Immature natural killer cell (primary cell): ENCODE measurements around the gene HIPK3. TPM values are rescaled to one million over a fixed set of nuclear protein-coding genes. Genes with fewer than 3 reads are reported as not detected.
"Not testable (repeated sequence)": the region's sequence is repeated elsewhere in the genome, so short reads cannot be mapped to it uniquely, and the experiment has no call there.

Source experiments
- DNase-seq, 3 donors: peaks; one replicate each; pipeline ENCODE4 v3.0.0; 2022; ENCODE audit warnings: mixed read lengths in 1 of 3
- H3K27ac Mint-ChIP-seq, 6 donors: one replicate each; pipeline ENCODE4 v1.8.0; 2020; ENCODE audit warnings: mixed read lengths in 6 of 6, mild to moderate bottlenecking in 5 of 6, inconsistent platforms in 4 of 6, moderate library complexity in 3 of 6
- H3K27me3 Mint-ChIP-seq, 3 donors: one replicate each; pipeline ENCODE4 v1.8.0; 2020 to 2021; ENCODE audit warnings: low read depth in 3 of 3, mild to moderate bottlenecking in 3 of 3, mixed read lengths in 3 of 3, moderate library complexity in 3 of 3, inconsistent platforms in 1 of 3
- H3K36me3 Mint-ChIP-seq, 3 donors: one replicate each; pipeline ENCODE4 v1.8.0; 2020; ENCODE audit warnings: mixed read lengths in 3 of 3, inconsistent platforms in 2 of 3, mild to moderate bottlenecking in 2 of 3
- H3K4me1 Mint-ChIP-seq, 2 donors: one replicate each; pipeline ENCODE4 v1.8.0; 2020; ENCODE audit warnings: inconsistent platforms in 2 of 2, mild to moderate bottlenecking in 2 of 2, mixed read lengths in 2 of 2, moderate library complexity in 1 of 2
- H3K4me3 Mint-ChIP-seq, 5 donors: one replicate each; pipeline ENCODE4 v1.8.0; 2020; ENCODE audit warnings: mild to moderate bottlenecking in 5 of 5, mixed read lengths in 5 of 5, inconsistent platforms in 3 of 5, moderate library complexity in 3 of 5
- H3K9me3 Mint-ChIP-seq, 6 donors: one replicate each; pipeline ENCODE4 v1.8.0; 2020; ENCODE audit warnings: mild to moderate bottlenecking in 6 of 6, mixed read lengths in 6 of 6, inconsistent platforms in 4 of 6, moderate library complexity in 3 of 6
- polyA plus RNA-seq, 3 donors: library from polyadenylated mRNA; unstranded; fragments of 300-500 nt; fragmentation: Illumina TruSeq; gene quantifications; one replicate each; pipeline ENCODE4 v1.2.3, GENCODE V29; 2021

Gene HIPK3
- polyA plus RNA-seq, 3 donors from 2014 or later, result 24.3 to 34.6 (median 32.2) TPM

DNA sequence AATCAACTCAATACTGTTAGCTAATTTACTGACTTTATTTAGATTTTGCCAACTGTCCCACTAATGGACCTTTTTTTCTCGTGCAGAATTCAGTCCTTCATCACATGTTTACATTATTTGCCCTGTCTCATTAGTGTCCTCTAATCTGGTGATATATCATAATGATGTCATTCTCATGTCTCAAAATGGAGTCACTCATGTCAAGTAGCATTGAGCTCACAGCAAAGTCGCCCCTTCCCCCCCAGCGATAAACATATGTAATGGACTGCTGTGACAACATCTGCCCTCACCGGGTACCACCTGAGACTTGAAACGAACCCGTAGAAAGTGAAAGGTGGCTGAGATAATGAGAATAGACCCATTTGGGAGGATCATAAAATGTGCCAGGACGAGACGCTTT lies 37.6 kb downstream of the HIPK3 start:
- Mint-ChIP-seq H3K27ac (no peak overlapping the region), H3K4me3 (no peak overlapping the region), H3K9me3 (no peaks in the 10 kb centered on the region), H3K4me1 (peaks cover 44 to 61% of the 10 kb centered on the region in 2 donors), H3K36me3 (peaks cover 0 to 10% (median 4%) of the 10 kb centered on the region in 3 donors), H3K27me3 (peaks cover 0 to 2% (median 0%) of the 10 kb centered on the region in 3 donors)
- no peak for DNase-seq

DNA sequence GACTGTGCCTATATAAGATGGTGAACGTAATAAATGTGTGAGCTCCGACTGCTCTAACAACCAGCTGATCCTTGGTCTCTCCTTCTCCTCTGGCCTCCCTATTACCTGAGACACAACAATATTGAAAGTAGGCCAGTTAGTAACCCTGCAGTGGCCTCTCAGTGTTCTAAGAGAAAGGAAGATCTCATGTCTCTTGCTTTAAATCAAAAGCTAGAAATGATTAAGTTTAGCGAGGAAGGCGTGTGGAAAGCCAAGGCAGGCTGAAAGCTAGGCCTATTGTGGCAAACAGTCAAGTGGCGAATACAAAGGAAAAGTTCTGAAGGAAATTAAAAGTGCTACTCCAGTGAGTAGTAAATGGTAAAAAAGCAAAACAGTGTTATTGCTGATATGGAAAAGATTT lies 39.5 kb downstream of the HIPK3 start:
- peak overlapping the region in 1 of 6 donors; percentile 26 for H3K27ac Mint-ChIP-seq
- no peaks in the 10 kb centered on the region for H3K9me3 Mint-ChIP-seq
- H3K36me3 Mint-ChIP-seq, result peaks cover 0 to 9% (median 4%) of the 10 kb centered on the region in 3 donors
- no peak overlapping the region for H3K4me3 Mint-ChIP-seq
- peaks cover 49 to 61% of the 10 kb centered on the region in 2 donors for H3K4me1 Mint-ChIP-seq
- no peak for DNase-seq
- no peaks in the 10 kb centered on the region for H3K27me3 Mint-ChIP-seq

GRCh38 chr11:33303541-33303940 lies 46.4 kb downstream of the HIPK3 start:
- Mint-ChIP-seq H3K36me3 (peaks cover 0 to 1% (median 0%) of the 10 kb centered on the region in 3 donors), H3K27me3 (no peaks in the 10 kb centered on the region), H3K27ac (peak overlapping the region in 1 of 6 donors; percentile 51), H3K4me3 (no peak overlapping the region), H3K9me3 (no peaks in the 10 kb centered on the region), H3K4me1 (peaks cover 30 to 65% of the 10 kb centered on the region in 2 donors)
- no peak for DNase-seq

- H3K27ac Mint-ChIP-seq, H3K4me3 Mint-ChIP-seq: not testable (repeated sequence)
Observed at GRCh38 chr11:33306821-33307220, 49.6 kb downstream of the HIPK3 start.

DNA sequence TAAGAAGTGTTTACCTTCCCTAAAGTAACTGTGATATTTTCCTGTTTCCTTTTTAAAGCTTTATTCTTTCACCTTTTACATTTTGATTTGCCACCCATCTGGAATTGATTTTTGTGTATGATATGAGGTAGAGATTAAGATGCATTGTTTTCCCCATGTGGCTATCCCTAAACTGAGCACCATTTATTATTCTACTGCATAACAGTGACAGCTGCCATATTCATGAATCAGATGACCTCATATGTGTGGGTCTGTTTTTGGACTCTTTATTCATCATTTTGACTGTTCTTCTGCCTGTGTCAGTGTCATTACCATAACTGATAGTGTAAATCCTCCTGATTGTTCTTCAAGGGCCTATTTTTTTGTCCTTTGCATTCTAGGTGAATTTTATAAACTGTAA lies 50.8 kb downstream of the HIPK3 start:
- no peak for DNase-seq
- Mint-ChIP-seq H3K9me3 (no peaks in the 10 kb centered on the region), H3K27me3 (no peaks in the 10 kb centered on the region), H3K27ac (no peak overlapping the region), H3K4me3 (no peak overlapping the region), H3K36me3 (no peaks in the 10 kb centered on the region), H3K4me1 (peaks cover 43 to 86% of the 10 kb centered on the region in 2 donors)

More at GRCh38 chr11:33306821-33307220, 49.6 kb downstream of the HIPK3 start:
- H3K27me3 Mint-ChIP-seq, H3K36me3 Mint-ChIP-seq, DNase-seq, H3K9me3 Mint-ChIP-seq: not testable (repeated sequence)
- peaks cover 40 to 79% of the 10 kb centered on the region in 2 donors for H3K4me1 Mint-ChIP-seq

DNA sequence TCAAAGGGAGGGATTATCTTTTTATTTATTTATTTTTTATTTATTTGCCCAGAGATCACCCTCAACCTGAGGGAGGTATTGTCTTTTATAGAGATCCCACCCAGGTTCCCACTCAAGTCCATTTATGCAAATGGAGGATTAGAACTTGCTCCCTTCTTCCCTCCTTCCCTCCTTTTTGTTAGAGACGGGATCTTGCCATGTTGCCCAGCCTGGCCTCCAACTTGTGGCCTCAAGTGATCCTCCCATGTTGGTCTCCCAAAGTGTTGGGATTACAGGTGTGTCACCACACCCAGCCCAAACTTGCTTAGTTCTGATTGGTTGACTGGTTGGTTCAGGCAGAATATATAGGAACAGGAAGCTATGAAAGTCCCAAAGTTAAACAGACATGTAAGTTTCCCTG lies 51.9 kb downstream of the HIPK3 start:
- DNase-seq, result no peak
- Mint-ChIP-seq H3K4me3 (no peak overlapping the region), H3K27ac (peak overlapping the region in 1 of 6 donors; percentile 27), H3K36me3 (no peaks in the 10 kb centered on the region), H3K9me3 (no peaks in the 10 kb centered on the region), H3K27me3 (no peaks in the 10 kb centered on the region), H3K4me1 (peaks cover 48 to 84% of the 10 kb centered on the region in 2 donors)

DNA sequence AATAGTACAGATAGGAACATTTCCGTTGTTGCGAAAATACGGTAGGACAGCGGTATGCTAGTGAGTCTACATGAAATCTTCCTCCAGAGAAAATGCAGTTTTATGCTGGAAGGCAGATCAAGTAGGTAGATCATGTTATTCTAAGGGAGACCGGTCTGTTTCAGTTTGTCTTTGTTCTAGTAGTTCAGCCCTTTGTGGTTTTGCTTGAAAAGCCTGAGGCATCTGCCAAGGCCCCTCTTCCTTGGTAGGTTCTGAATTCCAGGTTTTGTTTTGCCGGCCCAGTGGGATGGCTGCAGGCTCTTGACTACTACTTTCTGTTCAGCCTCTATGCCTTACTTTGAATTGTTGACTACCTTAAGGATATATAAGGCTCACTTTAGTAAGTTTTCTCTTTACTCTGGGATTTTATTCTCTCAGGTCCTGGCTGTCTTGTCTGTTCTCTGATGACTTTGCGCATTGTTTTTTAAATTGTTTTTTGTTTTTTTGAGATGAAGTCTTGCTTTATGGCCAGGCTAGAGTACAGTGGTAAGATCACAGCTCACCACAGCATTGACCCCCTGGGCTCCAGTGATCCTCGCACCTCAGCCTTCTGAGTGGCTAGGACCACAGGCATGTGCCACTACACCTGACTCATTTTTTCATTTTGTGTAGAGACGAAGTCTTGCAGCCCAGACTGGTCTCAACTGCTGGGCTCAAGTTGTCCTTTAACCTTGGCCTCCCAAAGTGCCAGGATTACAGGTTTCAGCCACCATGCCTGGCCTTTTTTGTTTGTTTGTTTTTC lies 53.7 kb downstream of the HIPK3 start:
- no peak for DNase-seq
- Mint-ChIP-seq H3K4me3 (no peak overlapping the region), H3K4me1 (peaks cover 53 to 81% of the 10 kb centered on the region in 2 donors), H3K9me3 (no peaks in the 10 kb centered on the region), H3K27me3 (no peaks in the 10 kb centered on the region), H3K27ac (peak overlapping the region in 2 of 6 donors; percentile 49 to 65), H3K36me3 (no peaks in the 10 kb centered on the region)

- Mint-ChIP-seq H3K36me3 (no peaks in the 10 kb centered on the region), H3K4me3 (no peak overlapping the region), H3K27ac (peak overlapping the region in 1 of 6 donors; percentile 8), H3K27me3 (no peaks in the 10 kb centered on the region), H3K4me1 (peaks cover 56 to 81% of the 10 kb centered on the region in 2 donors), H3K9me3 (no peaks in the 10 kb centered on the region)
- no peak for DNase-seq
Observed at GRCh38 chr11:33311680-33312079, 54.5 kb downstream of the HIPK3 start.

GRCh38 chr11:33315822-33316221 lies 58.6 kb downstream of the HIPK3 start:
- no peak overlapping the region for H3K4me3 Mint-ChIP-seq

GRCh38 chr11:33317662-33318061 lies 60.5 kb downstream of the HIPK3 start:
- H3K27ac Mint-ChIP-seq, result peak overlapping the region in 1 of 6 donors; percentile 9
- DNase-seq, result no peak
- no peak overlapping the region for H3K4me3 Mint-ChIP-seq
- no peaks in the 10 kb centered on the region for H3K9me3 Mint-ChIP-seq
- peaks cover 23 to 31% of the 10 kb centered on the region in 2 donors for H3K4me1 Mint-ChIP-seq
- no peaks in the 10 kb centered on the region for H3K27me3 Mint-ChIP-seq
- no peaks in the 10 kb centered on the region for H3K36me3 Mint-ChIP-seq

More at GRCh38 chr11:33315822-33316221, 58.6 kb downstream of the HIPK3 start:
- no peaks in the 10 kb centered on the region for H3K36me3 Mint-ChIP-seq
- no peak for DNase-seq
- H3K4me1 Mint-ChIP-seq, result peaks cover 32 to 48% of the 10 kb centered on the region in 2 donors
- peak overlapping the region in 1 of 6 donors; percentile 15 for H3K27ac Mint-ChIP-seq
- no peaks in the 10 kb centered on the region for H3K9me3 Mint-ChIP-seq
- no peaks in the 10 kb centered on the region for H3K27me3 Mint-ChIP-seq

DNA sequence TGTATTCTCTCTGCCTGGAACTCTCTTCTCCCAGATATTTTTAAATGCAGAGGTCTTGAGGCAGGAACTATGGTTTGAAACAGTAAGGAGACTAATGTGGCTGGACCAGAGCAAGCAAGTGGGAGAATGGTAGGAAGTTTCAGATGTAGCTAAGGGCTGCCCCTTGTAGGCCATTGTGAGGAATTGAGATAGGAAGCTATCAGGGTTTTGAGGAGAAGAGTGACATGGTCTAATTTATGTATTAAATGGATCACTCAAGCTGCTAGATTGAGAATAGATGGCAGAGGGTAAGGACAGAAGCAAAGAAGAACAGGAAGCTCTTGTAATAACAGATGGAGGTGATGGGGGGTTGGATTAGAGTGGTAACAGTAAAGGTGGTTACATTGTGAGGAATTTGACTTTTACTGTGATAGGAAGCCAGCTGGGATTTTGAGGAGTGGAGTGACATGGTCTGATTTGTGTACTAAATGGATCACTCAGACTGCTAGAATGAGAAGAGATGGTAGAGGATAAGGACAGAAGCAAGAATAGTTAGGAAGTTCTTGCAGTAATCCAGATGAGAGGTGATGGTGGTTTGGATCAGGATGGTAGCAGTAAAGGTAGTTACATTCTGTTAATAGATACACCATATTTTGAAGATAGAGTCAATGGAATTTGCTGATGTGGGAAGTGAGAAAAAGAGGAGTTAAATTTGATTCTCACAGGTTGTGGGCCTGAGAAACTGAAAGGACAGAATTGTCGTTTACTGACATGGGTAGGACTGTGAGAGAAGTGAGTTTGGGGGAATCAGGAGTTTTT lies 63.0 kb downstream of the HIPK3 start:
- Mint-ChIP-seq H3K27ac (no peak overlapping the region), H3K9me3 (no peaks in the 10 kb centered on the region), H3K4me3 (no peak overlapping the region), H3K36me3 (no peaks in the 10 kb centered on the region), H3K4me1 (peaks cover 38 to 42% of the 10 kb centered on the region in 2 donors), H3K27me3 (no peaks in the 10 kb centered on the region)
- DNase-seq, result no peak

DNA sequence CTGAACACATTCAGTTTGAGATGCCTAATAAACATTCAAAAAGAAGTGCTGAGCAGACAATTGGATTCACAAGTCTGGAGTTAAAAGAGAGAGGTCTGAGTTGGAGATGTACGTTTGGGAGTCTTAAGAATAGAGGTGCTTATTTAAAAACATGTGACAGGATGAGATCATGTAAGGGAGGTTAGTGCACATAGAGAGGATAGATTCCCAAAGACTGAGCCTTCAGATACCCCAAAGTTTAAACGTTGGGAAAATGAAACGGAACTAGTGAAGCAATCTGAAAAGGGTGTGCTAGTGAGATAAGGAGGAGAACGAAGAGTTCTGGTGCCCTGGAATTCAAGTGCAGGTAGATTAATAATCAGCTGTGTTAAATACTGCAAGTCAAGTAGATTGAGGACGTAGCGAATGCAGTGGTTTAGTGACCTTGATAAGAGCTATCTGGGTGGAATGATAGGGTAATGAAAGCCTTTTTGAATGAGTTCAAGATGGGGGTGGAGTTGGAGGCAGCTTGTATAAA lies 63.7 kb downstream of the HIPK3 start:
- no peaks in the 10 kb centered on the region for H3K36me3 Mint-ChIP-seq
- no peaks in the 10 kb centered on the region for H3K9me3 Mint-ChIP-seq
- no peak overlapping the region for H3K4me3 Mint-ChIP-seq
- no peak overlapping the region for H3K27ac Mint-ChIP-seq
- H3K4me1 Mint-ChIP-seq, result peaks cover 38 to 44% of the 10 kb centered on the region in 2 donors
- DNase-seq, result no peak
- peaks cover 0 to 2% (median 0%) of the 10 kb centered on the region in 3 donors for H3K27me3 Mint-ChIP-seq

- peaks cover 37 to 45% of the 10 kb centered on the region in 2 donors for H3K4me1 Mint-ChIP-seq
- H3K27me3 Mint-ChIP-seq, result peaks cover 0 to 2% (median 0%) of the 10 kb centered on the region in 3 donors
- H3K9me3 Mint-ChIP-seq, result no peaks in the 10 kb centered on the region
- no peak overlapping the region for H3K4me3 Mint-ChIP-seq
- no peaks in the 10 kb centered on the region for H3K36me3 Mint-ChIP-seq
- no peak overlapping the region for H3K27ac Mint-ChIP-seq
- no peak for DNase-seq
Observed at GRCh38 chr11:33321422-33321821, 64.2 kb downstream of the HIPK3 start.

DNA sequence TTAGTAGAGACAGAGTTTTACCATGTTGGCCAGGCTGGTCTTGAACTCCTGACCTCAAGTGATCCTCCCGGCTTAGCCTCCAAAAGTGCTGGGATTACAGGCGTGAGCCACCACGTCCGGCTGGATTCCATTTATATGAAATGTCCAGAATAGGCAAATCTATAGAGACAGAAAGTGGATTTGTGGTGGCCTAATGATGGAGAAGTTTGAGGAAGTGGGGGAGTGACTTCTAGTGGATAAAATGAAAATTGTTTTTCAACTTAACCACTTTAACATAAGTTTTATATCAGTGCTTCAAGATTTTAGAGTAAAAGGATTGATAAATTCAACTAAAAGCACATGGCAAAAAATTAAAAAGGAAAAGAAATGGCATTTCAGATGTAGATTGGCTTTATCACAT lies 66.2 kb downstream of the HIPK3 start:
- peak overlapping the region in 1 of 6 donors; percentile 29 for H3K27ac Mint-ChIP-seq
- no peak for DNase-seq
- no peaks in the 10 kb centered on the region for H3K36me3 Mint-ChIP-seq
- H3K27me3 Mint-ChIP-seq, result peaks cover 0 to 2% (median 0%) of the 10 kb centered on the region in 3 donors
- peaks cover 34 to 52% of the 10 kb centered on the region in 2 donors for H3K4me1 Mint-ChIP-seq
- H3K4me3 Mint-ChIP-seq, result peak overlapping the region in 2 of 5 donors; percentile 26 to 35
- H3K9me3 Mint-ChIP-seq, result no peaks in the 10 kb centered on the region
